ENCODE data around the gene TSPAN18.

The TSPAN18 gene

GRCh38 chr11:44979543-44980399 lies 253.0 kb downstream of the TSPAN18 start:
- peak; percentile 83 for DNase-seq (ENCODE audit: low spot score)

- DNase-seq (ENCODE audit: low spot score), result no peak
Observed at GRCh38 chr11:44980533-44981427, 254.0 kb downstream of the TSPAN18 start.
